ENCODE results near the gene LRRTM3. TPM values are rescaled to one million over a fixed set of nuclear protein-coding genes. Genes with fewer than 3 reads are reported as not detected.

LRRTM3 gene
- total RNA-seq, 3 donors from 2014 or later: not detected

GRCh38 chr10:67095531-67095930 is 169.7 kb downstream of the LRRTM3 start:
- H3K27me3 Mint-ChIP-seq (ENCODE audit: low read depth): peaks cover 2% of the 10 kb centered on the region
- no peak for DNase-seq
- no peak overlapping the region for H3K4me3 Mint-ChIP-seq
- no peaks in the 10 kb centered on the region for H3K9me3 Mint-ChIP-seq
- H3K4me1 Mint-ChIP-seq (ENCODE audit: low read depth): no peaks in the 10 kb centered on the region
- no peaks in the 10 kb centered on the region for H3K36me3 Mint-ChIP-seq (ENCODE audit: insufficient read depth)
- ATAC-seq: no peak

- no peaks in the 10 kb centered on the region for H3K9me3 Mint-ChIP-seq
- DNase-seq: no peak
- peaks cover 2% of the 10 kb centered on the region for H3K27me3 Mint-ChIP-seq (ENCODE audit: low read depth)
- no peaks in the 10 kb centered on the region for H3K36me3 Mint-ChIP-seq (ENCODE audit: insufficient read depth)
- no peaks in the 10 kb centered on the region for H3K4me1 Mint-ChIP-seq (ENCODE audit: low read depth)
- H3K4me3 Mint-ChIP-seq: no peak overlapping the region
- no peak for ATAC-seq
Measured at GRCh38 chr10:67098461-67098860, 172.6 kb downstream of the LRRTM3 start.

- Mint-ChIP-seq H3K4me3 (no peak overlapping the region), H3K27me3 (ENCODE audit: low read depth) (peaks cover 2% of the 10 kb centered on the region), H3K4me1 (ENCODE audit: low read depth) (no peaks in the 10 kb centered on the region), H3K36me3 (ENCODE audit: insufficient read depth) (no peaks in the 10 kb centered on the region), H3K9me3 (no peaks in the 10 kb centered on the region)
- DNase-seq (no peak), ATAC-seq (no peak)
Measured at GRCh38 chr10:67100951-67101350, 175.1 kb downstream of the LRRTM3 start.

GRCh38 chr10:67107670-67108069 is 181.8 kb downstream of the LRRTM3 start:
- Mint-ChIP-seq H3K9me3 (no peaks in the 10 kb centered on the region), H3K27me3 (ENCODE audit: low read depth) (no peaks in the 10 kb centered on the region), H3K4me3 (no peak overlapping the region), H3K36me3 (ENCODE audit: insufficient read depth) (no peaks in the 10 kb centered on the region), H3K4me1 (ENCODE audit: low read depth) (no peaks in the 10 kb centered on the region)
- ATAC-seq (no peak), DNase-seq (no peak)

- Mint-ChIP-seq H3K9me3 (no peaks in the 10 kb centered on the region), H3K36me3 (ENCODE audit: insufficient read depth) (no peaks in the 10 kb centered on the region), H3K4me1 (ENCODE audit: low read depth) (no peaks in the 10 kb centered on the region), H3K27me3 (ENCODE audit: low read depth) (no peaks in the 10 kb centered on the region), H3K4me3 (no peak overlapping the region)
- ATAC-seq (no peak), DNase-seq (no peak)
Measured at GRCh38 chr10:67110286-67110685, 184.4 kb downstream of the LRRTM3 start.

- Mint-ChIP-seq H3K27me3 (ENCODE audit: low read depth) (no peaks in the 10 kb centered on the region), H3K4me1 (ENCODE audit: low read depth) (no peaks in the 10 kb centered on the region), H3K36me3 (ENCODE audit: insufficient read depth) (no peaks in the 10 kb centered on the region), H3K9me3 (no peaks in the 10 kb centered on the region), H3K4me3 (no peak overlapping the region)
- ATAC-seq (no peak), DNase-seq (no peak)
Measured at GRCh38 chr10:67112765-67113164, 186.9 kb downstream of the LRRTM3 start.

- no peak overlapping the region for H3K4me3 Mint-ChIP-seq
- H3K9me3 Mint-ChIP-seq: no peaks in the 10 kb centered on the region
Measured at GRCh38 chr10:67114945-67115344, 189.1 kb downstream of the LRRTM3 start.

GRCh38 chr10:67115972-67116371 is 190.1 kb downstream of the LRRTM3 start:
- Mint-ChIP-seq H3K27me3 (ENCODE audit: low read depth) (no peaks in the 10 kb centered on the region), H3K4me1 (ENCODE audit: low read depth) (no peaks in the 10 kb centered on the region), H3K36me3 (ENCODE audit: insufficient read depth) (no peaks in the 10 kb centered on the region), H3K9me3 (no peaks in the 10 kb centered on the region), H3K4me3 (no peak overlapping the region)
- ATAC-seq (no peak), DNase-seq (no peak)

More at GRCh38 chr10:67114945-67115344, 189.1 kb downstream of the LRRTM3 start:
- Mint-ChIP-seq H3K4me1 (ENCODE audit: low read depth) (no peaks in the 10 kb centered on the region), H3K36me3 (ENCODE audit: insufficient read depth) (no peaks in the 10 kb centered on the region), H3K27me3 (ENCODE audit: low read depth) (no peaks in the 10 kb centered on the region)
- no peak for DNase-seq
- no peak for ATAC-seq

- no peaks in the 10 kb centered on the region for H3K4me1 Mint-ChIP-seq (ENCODE audit: low read depth)
- H3K27me3 Mint-ChIP-seq (ENCODE audit: low read depth): no peaks in the 10 kb centered on the region
- ATAC-seq: no peak
Measured at GRCh38 chr10:67119651-67120050, 193.8 kb downstream of the LRRTM3 start.

GRCh38 chr10:67127441-67127840 is 201.6 kb downstream of the LRRTM3 start:
- Mint-ChIP-seq H3K36me3 (ENCODE audit: insufficient read depth) (no peaks in the 10 kb centered on the region), H3K4me1 (ENCODE audit: low read depth) (no peaks in the 10 kb centered on the region), H3K27me3 (ENCODE audit: low read depth) (no peaks in the 10 kb centered on the region), H3K4me3 (no peak overlapping the region), H3K9me3 (no peaks in the 10 kb centered on the region)
- DNase-seq (no peak), ATAC-seq (no peak)

More at GRCh38 chr10:67119651-67120050, 193.8 kb downstream of the LRRTM3 start:
- Mint-ChIP-seq H3K36me3 (ENCODE audit: insufficient read depth) (no peaks in the 10 kb centered on the region), H3K9me3 (no peaks in the 10 kb centered on the region), H3K4me3 (no peak overlapping the region)
- DNase-seq: no peak

GRCh38 chr10:67140641-67141040 is 214.8 kb downstream of the LRRTM3 start:
- H3K27me3 Mint-ChIP-seq (ENCODE audit: low read depth): no peaks in the 10 kb centered on the region
- H3K4me3 Mint-ChIP-seq: no peak overlapping the region
- H3K36me3 Mint-ChIP-seq (ENCODE audit: insufficient read depth): no peaks in the 10 kb centered on the region
- no peaks in the 10 kb centered on the region for H3K4me1 Mint-ChIP-seq (ENCODE audit: low read depth)
- peaks cover 4% of the 10 kb centered on the region for H3K9me3 Mint-ChIP-seq
- DNase-seq (no peak), ATAC-seq (no peak)

GRCh38 chr10:67141300-67141699 is 215.5 kb downstream of the LRRTM3 start:
- Mint-ChIP-seq H3K9me3 (peaks cover 4% of the 10 kb centered on the region), H3K27me3 (ENCODE audit: low read depth) (no peaks in the 10 kb centered on the region), H3K36me3 (ENCODE audit: insufficient read depth) (no peaks in the 10 kb centered on the region), H3K4me1 (ENCODE audit: low read depth) (no peaks in the 10 kb centered on the region), H3K4me3 (no peak overlapping the region)
- ATAC-seq (no peak), DNase-seq (no peak)

- Mint-ChIP-seq H3K36me3 (ENCODE audit: insufficient read depth) (no peaks in the 10 kb centered on the region), H3K9me3 (peaks cover 4% of the 10 kb centered on the region), H3K4me3 (no peak overlapping the region), H3K27me3 (ENCODE audit: low read depth) (no peaks in the 10 kb centered on the region), H3K4me1 (ENCODE audit: low read depth) (no peaks in the 10 kb centered on the region)
- ATAC-seq: no peak
- no peak for DNase-seq
Measured at GRCh38 chr10:67144530-67144929, 218.7 kb downstream of the LRRTM3 start.
